ENCODE data around the gene PBXIP1.

The PBXIP1 gene

GRCh38 chr1:154955718-154956543 lies at the start of gene PBXIP1:
Gene PBXIP1 (minus strand): TSS chr1:154956099. CDS start chr1:154953721, 2,378 bp downstream.
- H3K4me3 ChIP-seq (replicated peaks; ENCODE audit: low read depth, low read length): peak within 1 kb of the TSS; percentile 80
- DNase-seq (ENCODE audit: low read depth): peak; percentile 92
- peak; percentile 46 for TF ChIP-seq CTCF (IDR thresholded peaks at IDR 0.05; ENCODE audit: low read length, missing control alignments)

GRCh38 chr1:155005076-155006011 lies 49.4 kb upstream of the PBXIP1 start:
- no peak for DNase-seq (ENCODE audit: low read depth)
- TF ChIP-seq CTCF (IDR thresholded peaks at IDR 0.05; ENCODE audit: low read length, missing control alignments): no peak

GRCh38 chr1:155004352-155005075 lies 48.6 kb upstream of the PBXIP1 start:
- no peak for DNase-seq (ENCODE audit: low read depth)
- peak overlapping the region; percentile 90 for H3K4me3 ChIP-seq (replicated peaks; ENCODE audit: low read depth, low read length)
- no peak for TF ChIP-seq CTCF (IDR thresholded peaks at IDR 0.05; ENCODE audit: low read length, missing control alignments)

More at GRCh38 chr1:155005076-155006011, 49.4 kb upstream of the PBXIP1 start:
- H3K4me3 ChIP-seq (replicated peaks; ENCODE audit: low read depth, low read length): no peak overlapping the region

- DNase-seq (ENCODE audit: low read depth): no peak
- TF ChIP-seq CTCF (IDR thresholded peaks at IDR 0.05; ENCODE audit: low read length, missing control alignments): no peak
- peak overlapping the region; percentile 90 for H3K4me3 ChIP-seq (replicated peaks; ENCODE audit: low read depth, low read length)
Measured at GRCh38 chr1:155003766-155004351, 48.0 kb upstream of the PBXIP1 start.

GRCh38 chr1:155003227-155003765 lies 47.4 kb upstream of the PBXIP1 start:
- no peak for TF ChIP-seq CTCF (IDR thresholded peaks at IDR 0.05; ENCODE audit: low read length, missing control alignments)
- no peak for DNase-seq (ENCODE audit: low read depth)
- H3K4me3 ChIP-seq (replicated peaks; ENCODE audit: low read depth, low read length): peak overlapping the region; percentile 90
